ENCODE measurements around the gene PPP1R3F. TPM values are rescaled to one million over a fixed set of nuclear protein-coding genes. Genes with fewer than 3 reads are reported as not detected.
A peak's percentile ranks its signal among the peaks of the same experiment; 100 is the strongest.

PPP1R3F gene
- total RNA-seq, 5 donors from 2014 or later (not counting 1 experiment from before 2014, with no cell fraction given): 11.7 to 20.8 (median 17.5) TPM

DNA sequence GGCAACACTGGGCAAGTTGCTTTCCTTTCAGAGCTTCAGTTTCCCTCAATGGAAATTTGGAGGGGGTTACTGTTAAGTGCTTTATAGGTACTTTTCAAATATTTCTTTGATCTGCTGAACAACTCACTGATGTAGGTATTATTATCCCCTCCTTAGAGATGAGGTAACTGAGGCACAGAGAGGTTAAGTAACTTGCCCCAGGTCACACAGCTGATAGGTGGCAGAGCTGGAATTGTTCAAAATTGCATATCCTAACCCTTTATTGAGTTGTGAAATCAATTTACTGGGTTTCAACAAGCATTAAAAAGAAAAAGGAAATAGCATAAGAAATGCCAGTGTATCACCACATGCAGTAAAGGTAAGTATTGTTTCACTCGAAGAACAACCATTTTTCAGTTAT, 6.6 kb downstream of the PPP1R3F start:
- Histone ChIP-seq H3K4me1 (ENCODE audit: control insufficient read depth in 1 of 2, extremely low read depth in 1 of 2, insufficient read depth in 2 of 2, low read length in 2 of 2) (peaks cover 38 to 88% of the 10 kb centered on the region in 2 experiments), H3K36me3 (ENCODE audit: control insufficient read depth in 2 of 2, extremely low read depth in 1 of 2, insufficient read depth in 1 of 2, low read length in 1 of 2) (no peaks in the 10 kb centered on the region), H3K9me3 (no peaks in the 10 kb centered on the region), H3K27me3 (replicated peaks in 1 of 2; ENCODE audit: control insufficient read depth in 2 of 2, extremely low read depth in 1 of 2, insufficient read depth in 2 of 2, low read length in 1 of 2) (no peaks in the 10 kb centered on the region), H3K27ac (ENCODE audit: low read length) (peak overlapping the region; percentile 47), H3K4me3 (ENCODE audit: control insufficient read depth in 1 of 2, extremely low read depth in 1 of 2, low read length in 1 of 2) (no peak overlapping the region)
- Mint-ChIP-seq H3K4me1 (peaks cover 80 to 93% (median 93%) of the 10 kb centered on the region in 3 donors), H3K4me3 (peak overlapping the region in 1 of 3 donors; percentile 78), H3K27me3 (no peaks in the 10 kb centered on the region), H3K27ac (peak overlapping the region; percentile 89 to 97), H3K9me3 (no peaks in the 10 kb centered on the region), H3K36me3 (peaks cover 8% of the 10 kb centered on the region)
- CTCF ChIA-PET: interaction anchor here in 1 of 2 donors (1.2 kb wide), 1 partner anchor 85 kb away, joined by 3 read pairs; no protein-coding TSS in a partner anchor
- POLR2A ChIA-PET: interaction anchor here in 1 of 2 donors (0.5 kb wide), 2 partner anchors 18 to 25 kb away, joined by 3 to 4 read pairs; no protein-coding TSS in a partner anchor
- no CpG with 5 or more reads among the region's 1 CpG for WGBS (ENCODE audit: insufficient coverage)
- ATAC-seq (replicated peaks in 1 of 4) (no peak), DNase-seq (no peak)

DNA sequence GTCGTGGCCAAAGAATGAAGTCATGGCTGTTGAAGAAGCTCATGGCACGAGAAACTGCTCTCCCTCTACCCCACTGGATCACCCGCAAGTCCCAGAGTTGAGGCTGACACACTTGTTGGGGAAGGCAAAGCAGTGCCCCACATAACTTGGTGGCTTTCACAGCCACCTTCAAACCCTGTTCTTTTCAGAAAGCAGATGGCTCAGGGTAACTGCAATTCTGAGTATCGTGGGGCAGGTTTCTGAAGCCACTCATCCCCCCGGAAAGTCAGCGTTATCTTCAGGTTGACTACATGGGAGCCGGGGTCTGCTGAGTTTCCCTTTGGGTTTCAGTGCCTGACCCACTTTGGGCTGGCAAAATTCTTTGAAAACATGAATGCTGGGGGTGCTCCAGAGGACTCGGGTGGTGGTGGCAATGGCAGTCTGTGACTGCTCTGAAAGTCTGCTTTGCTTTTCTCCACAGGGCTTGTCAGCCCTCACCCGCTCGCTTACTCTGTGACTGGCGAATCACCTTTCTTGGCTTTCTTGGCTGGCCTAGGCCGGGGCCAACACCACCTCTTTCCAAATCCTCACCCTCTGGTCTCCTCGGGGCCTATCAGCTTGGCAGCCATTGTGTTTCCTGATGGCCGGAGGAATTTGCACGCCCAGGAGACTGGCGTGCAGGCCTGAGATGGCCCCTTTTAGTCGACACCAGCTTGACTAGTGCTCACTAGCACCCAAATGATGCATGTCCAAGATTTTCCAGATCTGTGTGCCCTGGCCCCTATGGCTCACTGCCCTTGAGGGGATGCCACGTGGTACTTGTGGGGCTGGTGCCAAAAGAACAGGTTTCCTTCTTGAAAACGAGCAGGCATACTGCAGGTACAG, 7.3 kb downstream of the PPP1R3F start:
- H3K4me1 ChIP-seq (ENCODE audit: control insufficient read depth in 1 of 2, extremely low read depth in 1 of 2, insufficient read depth in 2 of 2, low read length in 2 of 2): peaks cover 33 to 88% of the 10 kb centered on the region in 2 experiments
- H3K9me3 Mint-ChIP-seq: no peaks in the 10 kb centered on the region
- ATAC-seq (replicated peaks in 1 of 4) (no peak), DNase-seq (peak in 1 of 35 experiments; percentile 0)
- H3K36me3 Mint-ChIP-seq: peaks cover 7% of the 10 kb centered on the region
- peaks cover 76 to 87% (median 86%) of the 10 kb centered on the region in 3 donors for H3K4me1 Mint-ChIP-seq
- ChIA-PET POLR2A (no interaction called here), CTCF (interaction anchor here in 1 of 2 donors (1.2 kb wide), 1 partner anchor 86 kb away, joined by 3 read pairs; no protein-coding TSS in a partner anchor)
- H3K27me3 Mint-ChIP-seq: no peaks in the 10 kb centered on the region
- 89% methylated on average over 10 of the region's 19 CpGs for WGBS (ENCODE audit: insufficient coverage)
- H3K36me3 ChIP-seq (ENCODE audit: control insufficient read depth in 2 of 2, extremely low read depth in 1 of 2, insufficient read depth in 1 of 2, low read length in 1 of 2): no peaks in the 10 kb centered on the region
- peak overlapping the region; percentile 8 to 78 (median 52) for H3K4me3 Mint-ChIP-seq
- no peaks in the 10 kb centered on the region for H3K27me3 ChIP-seq (replicated peaks in 1 of 2; ENCODE audit: control insufficient read depth in 2 of 2, extremely low read depth in 1 of 2, insufficient read depth in 2 of 2, low read length in 1 of 2)
- H3K9me3 ChIP-seq: no peaks in the 10 kb centered on the region
- H3K27ac Mint-ChIP-seq: peak overlapping the region; percentile 89 to 97
- H3K4me3 ChIP-seq (ENCODE audit: control insufficient read depth in 1 of 2, extremely low read depth in 1 of 2, low read length in 1 of 2): no peak overlapping the region
- H3K27ac ChIP-seq (ENCODE audit: low read length): peak overlapping the region; percentile 47

DNA sequence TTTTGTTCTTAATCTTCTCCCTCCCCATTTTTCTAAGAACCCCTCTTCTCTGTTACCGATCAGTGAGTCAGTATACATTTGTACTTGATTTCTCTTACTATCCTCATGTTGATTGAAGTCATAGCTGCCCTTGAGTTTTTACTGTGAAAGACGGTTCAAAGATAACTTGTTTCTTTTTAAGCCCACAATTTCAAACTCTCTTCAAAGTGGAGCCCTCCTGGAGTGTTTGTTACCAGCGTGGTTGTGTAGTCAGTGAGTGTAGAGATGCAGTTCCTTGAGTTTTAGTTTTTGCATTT, 7.9 kb downstream of the PPP1R3F start:
- H3K4me3 ChIP-seq (ENCODE audit: control insufficient read depth in 1 of 2, extremely low read depth in 1 of 2, low read length in 1 of 2): no peak overlapping the region
- Mint-ChIP-seq H3K27me3 (peaks cover 0 to 2% of the 10 kb centered on the region in 2 donors), H3K4me3 (peak overlapping the region; percentile 3 to 78 (median 52)), H3K4me1 (peaks cover 74 to 87% (median 81%) of the 10 kb centered on the region in 3 donors), H3K9me3 (no peaks in the 10 kb centered on the region), H3K36me3 (peaks cover 11% of the 10 kb centered on the region), H3K27ac (peak overlapping the region; percentile 89 to 97)
- peak; percentile 13 to 31 (median 22) for ATAC-seq (replicated peaks in 1 of 4)
- CTCF ChIA-PET: no interaction called here
- H3K27ac ChIP-seq (ENCODE audit: low read length): peak overlapping the region; percentile 47
- DNase-seq: no peak
- no peaks in the 10 kb centered on the region for H3K27me3 ChIP-seq (replicated peaks in 1 of 2; ENCODE audit: control insufficient read depth in 2 of 2, extremely low read depth in 1 of 2, insufficient read depth in 2 of 2, low read length in 1 of 2)
- H3K4me1 ChIP-seq (ENCODE audit: control insufficient read depth in 1 of 2, extremely low read depth in 1 of 2, insufficient read depth in 2 of 2, low read length in 2 of 2): peaks cover 30 to 85% of the 10 kb centered on the region in 2 experiments
- WGBS (ENCODE audit: insufficient coverage): no CpG with 5 or more reads among the region's 3 CpGs
- H3K9me3 ChIP-seq: no peaks in the 10 kb centered on the region
- no peaks in the 10 kb centered on the region for H3K36me3 ChIP-seq (ENCODE audit: control insufficient read depth in 2 of 2, extremely low read depth in 1 of 2, insufficient read depth in 1 of 2, low read length in 1 of 2)
- POLR2A ChIA-PET: no interaction called here

DNA sequence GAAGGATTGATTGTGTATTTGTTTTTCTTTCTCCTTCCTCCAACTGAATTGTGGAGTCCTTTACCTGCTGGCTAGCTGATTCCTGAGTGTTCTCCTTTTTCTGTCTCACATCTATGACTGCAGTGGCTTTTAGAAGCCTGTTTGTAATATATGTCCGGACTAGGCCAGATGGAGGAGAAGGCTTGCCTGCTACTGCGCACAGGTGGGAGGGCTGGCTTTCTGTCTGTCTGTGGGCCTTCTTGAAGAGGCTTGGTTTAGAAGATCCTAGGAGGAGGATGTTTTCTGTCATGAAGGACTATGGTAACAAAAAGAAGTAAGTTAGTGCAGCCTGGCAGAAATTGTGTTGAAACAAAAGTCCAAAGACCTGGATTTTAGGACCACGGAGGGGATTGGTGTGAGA, 8.5 kb downstream of the PPP1R3F start:
- no peaks in the 10 kb centered on the region for H3K9me3 Mint-ChIP-seq
- H3K27ac ChIP-seq (ENCODE audit: low read length): peak overlapping the region; percentile 47
- H3K27me3 Mint-ChIP-seq: peaks cover 0 to 5% of the 10 kb centered on the region in 2 donors
- H3K36me3 Mint-ChIP-seq: peaks cover 14% of the 10 kb centered on the region
- CTCF ChIA-PET: no interaction called here
- DNase-seq (no peak), ATAC-seq (replicated peaks in 1 of 4) (no peak)
- peak overlapping the region; percentile 89 to 97 for H3K27ac Mint-ChIP-seq
- peaks cover 30 to 81% of the 10 kb centered on the region in 2 experiments for H3K4me1 ChIP-seq (ENCODE audit: control insufficient read depth in 1 of 2, extremely low read depth in 1 of 2, insufficient read depth in 2 of 2, low read length in 2 of 2)
- H3K9me3 ChIP-seq: no peaks in the 10 kb centered on the region
- POLR2A ChIA-PET: no interaction called here
- no peaks in the 10 kb centered on the region for H3K27me3 ChIP-seq (replicated peaks in 1 of 2; ENCODE audit: control insufficient read depth in 2 of 2, extremely low read depth in 1 of 2, insufficient read depth in 2 of 2, low read length in 1 of 2)
- H3K36me3 ChIP-seq (ENCODE audit: control insufficient read depth in 2 of 2, extremely low read depth in 1 of 2, insufficient read depth in 1 of 2, low read length in 1 of 2): no peaks in the 10 kb centered on the region
- H3K4me3 Mint-ChIP-seq: peak overlapping the region in 2 of 3 donors; percentile 52 to 78
- 78% methylated on average over 2 of the region's 3 CpGs for WGBS (ENCODE audit: insufficient coverage)
- no peak overlapping the region for H3K4me3 ChIP-seq (ENCODE audit: control insufficient read depth in 1 of 2, extremely low read depth in 1 of 2, low read length in 1 of 2)
- H3K4me1 Mint-ChIP-seq: peaks cover 73 to 88% (median 76%) of the 10 kb centered on the region in 3 donors

DNA sequence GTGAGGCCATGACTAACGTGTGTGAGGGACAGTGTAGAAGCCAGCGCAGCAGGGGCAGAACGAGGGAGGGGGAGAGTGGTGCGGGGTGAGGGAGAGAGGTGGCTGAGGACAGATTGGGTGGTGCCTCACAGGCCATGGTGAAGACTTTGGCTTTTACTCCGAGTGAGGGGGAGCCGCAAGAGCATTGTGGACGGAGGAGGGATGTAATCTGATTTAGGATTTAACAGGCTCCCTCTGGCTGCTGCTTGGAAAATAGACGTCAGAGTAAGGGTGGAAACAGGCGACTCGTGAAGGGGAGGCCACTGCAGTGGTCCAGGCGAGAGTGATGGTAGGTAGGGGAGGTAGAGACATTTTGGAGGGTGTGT, 13.0 kb downstream of the PPP1R3F start:
- no peaks in the 10 kb centered on the region for H3K27me3 ChIP-seq (replicated peaks in 1 of 2; ENCODE audit: control insufficient read depth in 2 of 2, extremely low read depth in 1 of 2, insufficient read depth in 2 of 2, low read length in 1 of 2)
- Mint-ChIP-seq H3K9me3 (no peaks in the 10 kb centered on the region), H3K4me1 (peaks cover 34 to 55% (median 40%) of the 10 kb centered on the region in 3 donors), H3K27me3 (peaks cover 0 to 5% of the 10 kb centered on the region in 2 donors), H3K4me3 (peak overlapping the region in 1 of 3 donors; percentile 9), H3K27ac (peak overlapping the region in 1 of 2 donors; percentile 12), H3K36me3 (peaks cover 7% of the 10 kb centered on the region)
- no peak overlapping the region for H3K4me3 ChIP-seq (ENCODE audit: control insufficient read depth in 1 of 2, extremely low read depth in 1 of 2, low read length in 1 of 2)
- POLR2A ChIA-PET: no interaction called here
- whole genome bisulfite sequencing (ENCODE audit: insufficient coverage): 92% methylated on average over 2 of the region's 11 CpGs
- CTCF ChIA-PET: no interaction called here
- H3K9me3 ChIP-seq: no peaks in the 10 kb centered on the region
- no peak for ATAC-seq (replicated peaks in 1 of 4)
- H3K27ac ChIP-seq (ENCODE audit: low read length): no peak overlapping the region
- H3K36me3 ChIP-seq (ENCODE audit: control insufficient read depth in 2 of 2, extremely low read depth in 1 of 2, insufficient read depth in 1 of 2, low read length in 1 of 2): peaks cover 2 to 4% of the 10 kb centered on the region in 2 donors
- H3K4me1 ChIP-seq (ENCODE audit: control insufficient read depth in 1 of 2, extremely low read depth in 1 of 2, insufficient read depth in 2 of 2, low read length in 2 of 2): peaks cover 8 to 41% of the 10 kb centered on the region in 2 experiments
- DNase-seq: no peak

DNA sequence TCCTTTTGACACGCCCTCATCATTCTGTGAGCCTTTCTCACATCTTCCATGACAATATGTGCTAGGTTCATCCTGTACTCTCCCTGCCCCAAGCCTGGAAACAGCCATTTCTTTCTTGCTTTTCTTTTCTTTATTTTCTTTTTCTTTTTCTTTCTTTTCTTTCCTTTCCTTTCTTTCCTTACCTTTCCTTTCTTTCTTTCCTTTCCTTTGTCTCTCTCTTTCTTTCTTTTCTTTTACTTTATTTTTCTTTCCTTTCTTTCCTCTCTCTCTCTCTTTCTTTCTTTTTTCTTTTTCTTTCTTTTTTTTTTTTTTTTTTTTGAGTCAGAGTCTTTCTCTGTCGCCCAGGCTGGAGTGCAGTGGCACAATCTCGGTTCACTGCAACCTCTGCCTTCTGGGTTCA, 14.6 kb downstream of the PPP1R3F start:
- Mint-ChIP-seq H3K4me3 (no peak overlapping the region), H3K27me3 (peaks cover 0 to 10% of the 10 kb centered on the region in 2 donors), H3K27ac (peak overlapping the region; percentile 24 to 71), H3K4me1 (peaks cover 33 to 55% (median 37%) of the 10 kb centered on the region in 3 donors), H3K9me3 (no peaks in the 10 kb centered on the region), H3K36me3 (peaks cover 7% of the 10 kb centered on the region)
- WGBS (ENCODE audit: insufficient coverage): no CpG with 5 or more reads among the region's 3 CpGs
- Histone ChIP-seq H3K27ac (ENCODE audit: low read length) (no peak overlapping the region), H3K9me3 (no peaks in the 10 kb centered on the region), H3K36me3 (ENCODE audit: control insufficient read depth in 2 of 2, extremely low read depth in 1 of 2, insufficient read depth in 1 of 2, low read length in 1 of 2) (peaks cover 2 to 4% of the 10 kb centered on the region in 2 donors), H3K4me1 (ENCODE audit: control insufficient read depth in 1 of 2, extremely low read depth in 1 of 2, insufficient read depth in 2 of 2, low read length in 2 of 2) (peaks cover 0 to 30% of the 10 kb centered on the region in 2 experiments), H3K4me3 (ENCODE audit: control insufficient read depth in 1 of 2, extremely low read depth in 1 of 2, low read length in 1 of 2) (no peak overlapping the region), H3K27me3 (replicated peaks in 1 of 2; ENCODE audit: control insufficient read depth in 2 of 2, extremely low read depth in 1 of 2, insufficient read depth in 2 of 2, low read length in 1 of 2) (no peaks in the 10 kb centered on the region)
- POLR2A ChIA-PET: interaction anchor here (0.7 kb wide), 2 partner anchors 235 to 386 kb away, joined by 4 to 6 read pairs; no protein-coding TSS in a partner anchor
- CTCF ChIA-PET: interaction anchor here in 1 of 2 donors (0.7 kb wide), 1 partner anchor 682 kb away, joined by 5 read pairs; no protein-coding TSS in a partner anchor
- DNase-seq (no peak), ATAC-seq (replicated peaks in 1 of 4) (no peak)

All from T-cell (primary cell).